Measurements from ENCODE around the gene TLR1.
A peak's percentile ranks its signal among the peaks of the same experiment; 100 is the strongest.
"Not testable (repeated sequence)": the region's sequence is repeated elsewhere in the genome, so short reads cannot be mapped to it uniquely, and the experiment has no call there.

TLR1 gene, protein sequence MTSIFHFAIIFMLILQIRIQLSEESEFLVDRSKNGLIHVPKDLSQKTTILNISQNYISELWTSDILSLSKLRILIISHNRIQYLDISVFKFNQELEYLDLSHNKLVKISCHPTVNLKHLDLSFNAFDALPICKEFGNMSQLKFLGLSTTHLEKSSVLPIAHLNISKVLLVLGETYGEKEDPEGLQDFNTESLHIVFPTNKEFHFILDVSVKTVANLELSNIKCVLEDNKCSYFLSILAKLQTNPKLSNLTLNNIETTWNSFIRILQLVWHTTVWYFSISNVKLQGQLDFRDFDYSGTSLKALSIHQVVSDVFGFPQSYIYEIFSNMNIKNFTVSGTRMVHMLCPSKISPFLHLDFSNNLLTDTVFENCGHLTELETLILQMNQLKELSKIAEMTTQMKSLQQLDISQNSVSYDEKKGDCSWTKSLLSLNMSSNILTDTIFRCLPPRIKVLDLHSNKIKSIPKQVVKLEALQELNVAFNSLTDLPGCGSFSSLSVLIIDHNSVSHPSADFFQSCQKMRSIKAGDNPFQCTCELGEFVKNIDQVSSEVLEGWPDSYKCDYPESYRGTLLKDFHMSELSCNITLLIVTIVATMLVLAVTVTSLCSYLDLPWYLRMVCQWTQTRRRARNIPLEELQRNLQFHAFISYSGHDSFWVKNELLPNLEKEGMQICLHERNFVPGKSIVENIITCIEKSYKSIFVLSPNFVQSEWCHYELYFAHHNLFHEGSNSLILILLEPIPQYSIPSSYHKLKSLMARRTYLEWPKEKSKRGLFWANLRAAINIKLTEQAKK

DNA sequence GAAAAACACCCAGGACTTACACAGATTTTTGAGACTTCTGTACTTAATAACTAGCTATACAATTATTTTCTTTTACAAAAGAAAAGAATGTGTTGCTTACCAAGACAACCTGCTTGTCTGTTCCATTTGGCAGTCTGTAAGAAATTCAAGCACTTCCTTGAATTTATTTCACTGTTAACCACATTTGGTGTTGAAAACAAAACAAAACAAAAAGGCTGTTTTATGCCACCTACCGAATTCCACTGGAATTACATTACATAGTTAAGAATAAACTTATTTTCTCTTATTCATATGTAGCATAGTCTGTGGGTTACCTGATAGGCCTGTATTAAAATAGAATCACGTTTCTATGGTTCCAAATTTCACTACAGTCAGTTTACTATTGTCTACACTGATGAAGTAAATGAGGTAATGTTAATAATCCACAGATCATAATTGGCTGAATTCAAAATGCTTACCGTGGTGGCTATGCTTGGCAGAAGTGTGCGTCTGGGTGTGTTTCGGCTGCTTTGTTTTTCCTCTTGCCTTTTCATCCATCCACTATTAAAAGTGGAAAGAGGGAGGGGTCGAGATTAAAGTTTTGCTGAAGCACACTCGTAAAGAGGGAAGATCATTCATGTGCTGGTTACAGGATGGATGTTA lies at the start of gene TLR1:
Gene TLR1 (minus strand): TSS at position 138 of the 642 bp plus-strand sequence. CDS start 5,960 bp downstream, outside the sequence.
- no peak for DNase-seq

DNA sequence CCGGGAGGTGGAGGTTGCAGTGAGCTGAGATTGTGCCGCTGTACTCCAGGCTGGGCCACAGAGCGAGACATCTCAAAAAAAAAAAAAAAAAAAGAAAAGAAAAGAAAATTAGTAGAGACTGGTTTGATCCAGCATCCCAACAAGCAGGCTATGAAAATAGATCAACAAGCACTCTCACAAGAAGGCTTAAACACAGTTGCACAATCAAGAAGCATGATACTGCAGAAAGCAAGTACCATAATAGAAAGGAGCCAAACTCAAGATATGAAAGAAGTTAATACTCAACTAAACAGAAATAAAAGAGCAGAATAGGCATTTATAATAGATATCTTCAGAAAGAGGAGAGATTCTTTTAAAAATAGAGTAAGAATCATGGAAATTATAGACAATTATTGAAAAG lies 41.4 kb upstream of the TLR1 start:
- no peak for DNase-seq

DNA sequence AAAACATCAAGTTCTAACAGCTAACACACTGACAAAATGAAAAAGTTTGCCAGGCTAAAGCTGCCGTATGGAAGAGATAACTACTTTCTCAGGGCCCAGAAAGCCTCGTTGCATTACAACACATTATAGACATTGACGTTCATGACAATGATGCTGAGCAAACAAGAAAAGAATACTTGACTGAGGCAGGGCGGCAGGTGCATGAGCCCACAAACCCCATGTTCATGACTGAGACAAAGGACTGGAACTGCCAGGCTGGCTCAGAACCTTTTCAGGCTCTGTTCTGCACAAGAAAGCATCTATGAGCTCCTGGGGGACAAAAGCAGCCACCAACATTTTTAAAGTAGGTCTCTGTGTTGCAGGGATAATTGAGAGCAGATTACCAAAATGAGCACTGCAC lies 38.4 kb upstream of the TLR1 start:
- peak; percentile 67 for DNase-seq

DNA sequence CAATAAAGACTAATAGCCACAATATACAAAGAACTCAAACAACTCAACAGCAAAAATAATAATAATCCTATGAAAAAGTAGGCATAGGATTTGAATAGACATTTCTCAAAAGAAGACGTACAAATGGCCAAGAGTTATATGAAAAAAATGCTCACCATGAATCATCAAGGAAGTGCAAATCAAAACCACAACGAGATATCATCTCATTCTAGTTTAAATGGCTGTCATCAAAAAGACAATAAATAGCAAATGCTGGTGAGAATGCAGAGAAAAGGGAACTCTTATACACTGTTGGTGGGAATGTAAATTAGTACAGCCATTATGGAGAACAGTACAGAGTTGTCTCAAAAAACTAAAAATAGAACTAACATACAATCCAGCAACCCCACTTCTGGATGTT lies 33.3 kb upstream of the TLR1 start:
- DNase-seq, result no peak

DNA sequence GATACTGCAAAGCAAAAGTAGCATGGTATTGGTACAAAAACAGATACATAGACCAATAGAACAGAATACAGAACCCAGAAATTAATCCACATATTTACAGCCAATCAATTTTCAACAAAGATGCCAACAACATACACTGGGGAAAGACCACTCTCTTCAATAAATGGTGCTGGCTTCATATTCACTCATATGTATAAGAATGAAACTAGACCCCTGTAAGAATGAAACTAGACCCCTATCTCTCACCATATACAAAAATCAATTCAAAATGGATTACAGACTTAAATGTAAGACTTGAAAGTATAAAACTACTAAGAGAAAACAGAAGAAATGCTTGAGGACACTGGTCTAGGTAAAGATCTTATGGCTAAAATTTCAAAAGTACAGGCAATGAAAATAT lies 32.7 kb upstream of the TLR1 start:
- DNase-seq, result no peak

DNA sequence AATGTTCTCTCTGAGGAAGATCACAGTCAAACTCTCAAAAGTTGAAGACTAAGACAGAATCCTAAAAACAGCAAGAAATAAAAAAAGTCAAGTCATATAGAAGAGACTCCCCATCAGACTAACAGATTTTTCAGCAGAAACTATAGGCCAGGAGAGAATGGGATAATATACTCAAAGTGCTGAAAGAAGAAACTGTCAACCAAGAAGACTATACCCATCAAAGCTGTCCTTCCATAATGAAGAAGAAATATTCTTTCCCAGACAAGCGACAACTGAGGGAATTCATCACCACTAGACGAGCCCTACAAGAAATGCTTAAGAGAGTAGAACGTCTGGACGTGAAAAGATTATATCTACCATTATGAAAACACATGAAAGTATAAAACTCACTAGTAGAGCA lies 30.0 kb upstream of the TLR1 start:
- DNase-seq, result no peak

DNA sequence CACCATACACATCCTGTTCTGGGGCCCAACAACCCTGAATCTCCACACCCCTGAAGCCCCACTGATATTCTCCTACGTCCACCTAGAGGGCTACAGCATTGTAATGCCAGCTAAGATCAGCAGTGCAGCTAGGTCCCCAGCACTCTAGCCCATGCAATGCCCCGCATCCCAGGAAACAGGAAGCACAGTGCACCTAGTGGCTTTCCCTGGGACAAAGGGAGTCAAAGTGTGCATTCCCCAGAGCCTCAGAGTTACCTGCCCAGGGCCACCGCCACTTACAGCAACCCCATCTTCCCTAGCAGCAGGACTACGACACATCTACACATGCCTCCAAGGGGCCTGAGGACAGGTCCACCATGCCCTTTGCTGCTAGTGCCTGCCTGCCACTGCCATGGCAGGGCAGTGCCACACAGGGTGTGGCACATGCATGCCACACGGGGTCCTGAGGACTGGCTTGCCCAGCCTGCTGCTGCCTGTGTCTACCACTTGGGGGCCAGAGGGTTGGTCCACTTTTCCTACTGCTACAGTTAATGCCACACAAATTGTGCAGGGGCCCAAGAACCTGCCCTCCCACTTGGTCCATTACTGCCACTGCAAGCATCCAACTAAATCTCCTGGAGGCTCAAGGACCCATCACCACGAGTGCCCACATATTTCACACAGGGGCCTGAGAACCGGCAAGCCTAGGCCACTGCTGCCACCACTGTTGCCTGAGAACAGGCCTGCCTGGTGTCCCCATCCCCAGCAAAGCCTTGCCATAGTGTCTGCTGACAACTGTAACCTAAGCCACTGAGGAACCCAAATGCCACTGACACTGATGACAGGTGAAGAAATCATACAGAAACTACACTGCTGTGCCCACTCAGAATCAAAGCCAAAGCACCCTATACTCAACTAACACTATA lies 28.3 kb upstream of the TLR1 start:
- no peak for DNase-seq

DNA sequence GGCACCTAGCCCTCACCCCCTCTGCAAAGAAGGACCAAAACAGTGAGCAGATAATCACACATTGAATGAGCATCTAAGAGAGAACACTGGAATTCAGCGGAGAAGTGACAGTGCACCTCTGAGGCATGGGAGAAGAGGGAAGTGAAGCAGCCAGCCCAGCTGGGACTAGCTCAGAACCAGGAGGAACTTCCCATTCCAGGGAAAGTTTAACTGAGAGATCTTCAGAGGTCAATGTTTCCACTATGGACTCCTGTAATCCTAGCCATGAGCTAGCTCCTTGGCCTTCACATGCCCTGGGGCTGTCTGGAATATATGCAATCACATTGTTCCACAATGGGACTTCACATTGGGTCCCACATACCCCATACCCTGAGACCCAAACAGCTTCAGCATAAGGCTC lies 27.6 kb upstream of the TLR1 start:
- DNase-seq, result no peak

DNA sequence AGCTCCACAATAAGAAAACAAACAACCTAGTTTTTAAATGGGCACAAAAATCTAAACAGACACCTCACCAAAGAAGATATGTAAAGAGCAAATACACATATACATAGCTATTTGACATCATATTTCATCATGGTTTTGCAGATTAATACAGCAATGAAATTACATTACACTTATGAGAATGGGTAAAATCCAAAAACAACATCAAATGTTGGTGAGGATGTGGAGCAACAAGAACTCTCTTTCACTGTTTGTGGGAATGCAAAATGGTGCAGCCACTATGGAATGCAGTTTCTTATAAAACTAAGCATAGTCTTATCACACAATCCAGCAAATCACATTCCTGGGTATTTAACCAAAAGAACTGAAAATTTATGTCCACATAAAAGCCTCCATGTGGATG lies 27.1 kb upstream of the TLR1 start:
- DNase-seq, result no peak

DNA sequence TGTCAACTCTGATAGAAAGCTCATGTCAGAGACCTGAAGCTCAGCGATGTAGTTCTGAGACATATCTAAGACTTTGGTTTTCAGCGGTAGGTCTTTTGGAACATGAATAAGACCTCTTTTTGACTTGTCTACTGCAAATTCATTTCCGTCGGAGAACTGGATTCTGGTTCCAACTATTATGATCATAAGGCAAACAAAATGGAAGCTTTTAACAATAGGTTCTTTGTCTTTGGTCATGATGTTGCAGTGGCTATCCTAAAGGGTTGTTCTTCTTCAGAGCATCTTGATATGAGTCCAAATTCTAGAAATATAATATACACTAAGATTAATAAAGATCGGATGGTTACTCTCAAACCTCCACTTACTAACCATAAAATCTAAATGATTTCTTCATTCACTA lies 24.6 kb upstream of the TLR1 start:
- DNase-seq, result no peak

DNA sequence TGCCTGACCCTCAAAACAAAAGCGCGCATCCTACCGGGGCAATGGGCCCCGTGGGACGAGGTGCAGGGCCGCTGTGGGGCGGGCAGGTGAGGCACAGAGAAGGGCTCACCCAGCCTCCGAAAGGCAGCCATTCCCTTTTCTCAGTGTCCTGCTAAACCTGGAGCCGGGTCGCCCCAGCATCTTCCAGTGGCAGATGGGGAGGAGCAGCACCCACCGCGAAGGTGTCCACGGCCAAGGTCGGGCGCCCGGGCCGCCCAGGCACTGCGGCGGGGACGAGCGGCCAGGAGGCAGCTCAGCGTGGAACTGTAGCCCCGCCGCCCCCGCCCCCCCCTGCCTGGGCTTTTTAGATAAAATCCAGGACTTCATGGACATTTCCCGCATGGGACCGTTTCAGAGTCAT lies 19.2 kb upstream of the TLR1 start:
- no peak for DNase-seq

DNA sequence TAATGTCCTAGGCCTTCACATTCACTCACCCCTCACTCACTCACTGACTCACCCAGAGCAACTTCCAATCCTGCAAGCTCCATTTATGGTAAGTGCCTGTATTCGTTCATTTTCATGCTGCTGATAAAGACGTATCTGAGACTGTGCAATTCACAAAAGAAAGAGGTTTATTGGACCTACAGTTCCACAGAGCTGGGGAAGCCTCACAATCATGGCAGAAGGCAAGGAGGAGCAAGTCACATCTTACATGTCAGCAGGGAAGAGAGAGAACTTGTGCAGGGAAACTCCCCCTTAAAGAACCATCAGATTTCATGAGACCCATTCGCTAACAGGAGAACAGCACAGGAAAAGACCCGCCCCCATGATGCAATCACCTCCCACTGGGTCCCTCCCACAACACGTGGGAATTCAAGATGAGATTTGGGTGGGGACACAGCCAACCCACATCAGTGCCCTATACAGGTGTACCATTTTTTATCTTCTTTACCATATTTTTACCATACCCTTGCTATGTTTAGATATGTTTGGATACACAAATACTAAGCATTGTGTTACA lies 18.2 kb upstream of the TLR1 start:
- DNase-seq, result no peak

DNA sequence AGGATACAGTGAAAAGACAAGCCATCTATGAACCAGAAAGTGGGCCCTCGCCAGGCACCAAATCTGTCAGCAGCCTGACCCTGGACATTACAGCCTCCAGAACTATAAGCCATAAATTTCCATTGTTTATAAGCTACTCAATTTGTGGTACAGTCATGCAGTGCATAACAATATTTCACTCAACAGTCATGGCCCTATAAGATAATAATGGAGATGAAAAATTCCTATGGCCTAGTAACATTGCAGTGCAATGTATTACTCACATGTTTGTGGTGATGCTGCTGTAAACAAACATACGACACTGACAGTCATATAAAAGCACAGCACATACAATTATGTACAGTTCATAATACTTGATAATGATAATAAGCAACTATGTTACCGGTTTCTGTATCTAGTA lies 17.1 kb upstream of the TLR1 start:
- no peak for DNase-seq

DNA sequence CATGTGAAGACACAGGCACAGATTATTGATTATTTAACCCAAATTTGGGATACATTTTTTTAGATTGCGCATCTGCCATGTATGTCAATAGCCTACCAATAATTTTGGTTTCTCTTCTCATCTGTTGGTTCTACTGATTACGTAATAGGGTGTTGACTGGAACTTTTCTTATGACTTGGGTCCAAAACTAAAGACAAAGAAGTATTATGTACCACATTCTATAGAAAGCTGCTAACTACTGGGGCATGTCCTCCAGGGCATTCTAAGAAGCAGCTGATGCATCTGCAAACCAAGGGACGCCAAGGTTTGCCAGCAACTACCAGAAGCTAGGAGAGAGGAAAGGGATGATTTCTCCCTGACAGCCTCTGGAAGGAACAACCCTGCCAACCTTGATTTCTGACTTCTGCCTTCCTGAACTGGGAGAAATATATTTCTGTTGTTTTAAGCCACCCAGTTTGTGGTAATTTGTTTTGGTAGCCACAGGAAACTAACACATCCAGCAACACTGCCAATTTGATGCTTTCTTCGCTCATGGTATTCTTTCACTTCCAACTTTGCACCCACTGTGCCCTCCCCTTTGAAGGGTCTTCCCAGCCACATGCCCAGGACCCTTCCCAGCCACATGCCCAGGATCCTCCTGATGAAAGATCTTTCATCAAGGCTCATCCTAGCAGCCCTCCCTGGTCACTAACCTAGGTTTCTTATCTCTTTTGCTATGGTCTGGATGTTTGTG lies 15.9 kb upstream of the TLR1 start:
- no peak for DNase-seq

DNA sequence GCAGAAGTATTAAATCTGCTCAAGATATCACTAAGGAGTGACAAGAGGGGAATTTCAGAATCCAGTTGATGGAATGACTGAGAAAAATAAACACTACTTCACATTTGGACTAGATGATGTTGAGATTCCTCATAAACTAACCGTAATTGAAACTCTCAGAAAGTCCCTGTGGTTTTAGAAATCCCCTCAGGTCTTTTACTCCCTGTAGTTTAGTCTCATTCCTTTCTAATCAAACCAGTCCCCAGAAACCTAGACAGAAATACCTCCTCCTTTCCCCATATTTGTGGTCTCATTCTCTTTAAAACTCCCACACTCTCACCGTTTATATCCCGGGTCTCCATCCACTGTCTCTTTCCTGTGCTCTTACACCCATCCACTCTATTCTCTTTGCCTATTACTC lies 15.0 kb upstream of the TLR1 start:
- no peak for DNase-seq

DNA sequence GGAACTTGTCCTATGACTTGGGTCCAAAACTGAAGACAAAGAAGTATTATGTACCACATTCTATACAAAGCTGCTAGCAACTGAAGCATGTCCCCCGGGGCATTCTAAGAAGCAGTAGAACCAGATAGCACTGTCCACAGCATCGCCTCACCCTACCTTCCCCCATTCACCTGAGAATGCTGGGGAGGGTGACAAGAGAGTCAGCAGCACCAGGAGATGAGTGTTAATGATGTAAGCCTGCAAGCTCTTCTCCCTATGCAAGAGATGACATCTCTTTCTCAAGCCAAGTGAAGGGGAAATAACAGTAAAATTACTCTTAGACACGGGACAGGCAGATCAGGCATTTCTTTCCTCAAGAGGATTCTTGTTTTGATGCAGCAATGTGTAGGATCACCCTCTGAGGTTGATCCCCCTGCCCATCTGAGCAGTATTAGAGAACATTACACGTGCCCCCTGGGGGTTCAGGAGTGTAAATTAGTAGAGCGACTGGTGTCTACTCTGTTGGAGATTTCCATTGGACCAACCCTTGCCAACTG lies 13.9 kb upstream of the TLR1 start:
- no peak for DNase-seq

DNA sequence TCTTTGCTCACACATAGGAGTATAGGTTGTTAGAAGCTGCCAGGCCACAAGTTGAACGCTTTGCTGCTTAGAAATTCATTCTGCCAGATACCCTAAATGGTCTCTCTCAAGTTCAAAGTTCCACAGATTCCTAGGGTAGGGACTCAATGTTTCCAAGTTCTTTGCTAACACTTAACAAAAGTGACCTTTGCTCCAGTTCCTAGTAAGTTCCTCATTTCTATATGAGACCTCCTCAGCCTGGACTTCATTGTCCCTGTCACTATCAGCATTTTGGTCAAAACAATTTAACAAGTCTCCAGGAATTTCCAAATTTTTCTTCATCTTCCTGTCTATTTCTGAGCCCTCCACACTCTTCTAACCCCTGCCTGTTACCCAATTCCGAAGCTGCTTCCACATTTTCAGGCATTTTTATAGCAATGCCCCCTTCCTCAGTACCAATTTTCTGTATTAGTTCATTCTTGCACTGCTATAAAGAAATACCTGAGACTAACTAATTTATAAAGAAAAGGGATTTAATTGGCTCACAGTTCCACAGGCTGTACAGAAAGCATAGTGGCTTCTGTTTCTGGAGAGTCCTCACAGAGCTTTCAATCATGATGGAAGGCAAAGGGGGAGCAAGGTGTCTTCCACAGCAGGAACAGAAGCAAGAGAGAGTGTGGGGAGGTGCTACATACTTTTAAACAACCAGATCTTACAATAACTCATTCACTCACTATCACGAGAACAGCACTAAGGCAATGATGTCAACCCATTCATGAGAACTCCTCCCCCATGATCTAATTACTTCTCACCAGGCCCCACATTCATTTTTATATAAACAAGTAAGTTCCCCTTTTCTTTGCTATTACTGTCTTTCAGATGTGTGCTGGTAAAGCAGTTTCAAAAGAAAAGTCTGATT lies 11.5 kb upstream of the TLR1 start:
- no peak for DNase-seq

DNA sequence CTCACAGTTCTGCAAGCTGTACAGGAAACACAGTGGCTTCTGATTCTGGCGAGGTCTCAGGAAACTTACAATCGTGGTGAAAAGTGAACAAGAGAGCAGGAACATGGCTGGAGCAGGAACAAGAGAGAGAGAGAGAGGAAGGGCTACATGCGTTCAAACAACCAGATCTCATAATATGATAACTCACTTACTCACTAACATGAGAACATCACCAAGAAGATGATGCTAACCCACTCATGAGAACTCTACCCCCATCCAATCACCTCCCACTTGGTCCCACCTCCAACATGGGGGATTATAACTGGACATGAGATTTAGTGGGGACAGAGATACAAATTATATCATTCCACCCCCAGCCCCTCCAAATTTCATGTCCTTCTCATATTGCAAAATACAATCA lies 9.8 kb upstream of the TLR1 start:
- no peak for DNase-seq

DNA sequence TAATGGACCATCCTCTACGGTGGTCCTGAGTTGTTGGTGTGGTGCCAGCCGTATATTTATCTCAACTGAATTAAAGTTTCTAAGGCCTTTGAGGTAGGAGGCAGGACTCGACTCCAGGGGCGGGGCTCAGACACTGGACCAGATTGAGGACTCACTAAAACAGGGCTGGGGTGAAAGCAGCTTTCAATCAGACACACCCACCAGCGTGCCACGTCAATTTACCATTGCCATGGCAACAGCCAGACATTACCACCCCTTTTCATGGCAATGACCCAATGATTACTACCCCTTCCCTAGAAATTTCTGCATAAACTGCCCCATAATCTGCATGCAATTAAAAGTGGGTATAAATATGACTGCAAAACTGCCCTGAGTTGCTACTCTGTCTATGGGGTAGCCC lies 6.7 kb upstream of the TLR1 start:
- DNase-seq, result no peak

DNA sequence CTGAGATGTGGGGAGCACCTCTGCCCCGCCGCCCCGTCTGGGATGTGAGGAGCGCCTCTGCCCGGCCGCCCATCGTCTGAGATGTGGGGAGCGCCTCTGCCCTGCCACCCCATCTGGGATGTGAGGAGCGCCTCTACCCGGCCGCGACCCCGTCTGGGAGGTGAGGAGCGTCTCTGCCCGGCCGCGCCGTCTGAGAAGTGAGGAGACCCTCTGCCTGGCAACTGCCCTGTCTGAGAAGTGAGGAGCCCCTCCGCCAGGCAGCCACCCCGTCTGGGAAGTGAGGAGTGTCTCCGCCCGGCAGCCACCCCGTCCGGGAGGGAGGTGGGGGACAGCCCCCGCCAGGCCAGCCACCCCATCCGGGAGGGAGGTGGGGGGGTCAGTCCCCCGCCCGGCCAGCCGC lies 2.9 kb upstream of the TLR1 start:
- not testable (repeated sequence) for DNase-seq
